Upper lobe of left lung (tissue), 6 donors: ENCODE results near the gene MIER3. TPM values are rescaled to one million over a fixed set of nuclear protein-coding genes. Genes with fewer than 3 reads are reported as not detected.
A peak's percentile ranks its signal among the peaks of the same experiment; 100 is the strongest.

Experiments used
- ATAC-seq, 2 donors: fragments of 200-7000 bp; cut with Tn5 transposase; one replicate each; pipeline ENCODE4 v1.9.1; 2022; ENCODE audit warnings: mild to moderate bottlenecking in 2 of 2, moderate library complexity in 2 of 2; ENCODE audit not compliant: low FRiP score in 2 of 2
- DNase-seq, 2 donors: peaks; one replicate each; pipeline ENCODE4 v3.0.0-alpha.2; 2019 to 2020
- H3K27ac ChIP-seq, 4 donors: fragments of 200-600 bp; sonication (generic); one replicate each; pipeline ENCODE4 v1.5.1; 2016 to 2019
- H3K27me3 ChIP-seq, 4 donors: fragments of 200-600 bp; sonication (generic); one replicate each; pipeline ENCODE4 v1.5.1; 2017 to 2019
- H3K36me3 ChIP-seq, 4 donors: fragments of 200-600 bp; sonication (generic); one replicate each; pipeline ENCODE4 v1.5.1; 2016 to 2019
- H3K4me1 ChIP-seq, 4 donors: fragments of 200-600 bp; sonication (generic); one replicate each; pipeline ENCODE4 v1.5.1; 2018 to 2019
- H3K4me3 ChIP-seq, 4 donors: fragments of 200-600 bp; sonication (generic); one replicate each; pipeline ENCODE4 v1.5.1; 2017 to 2019; ENCODE audit warnings: mild to moderate bottlenecking in 2 of 4, moderate library complexity in 1 of 4
- H3K9me3 ChIP-seq, 4 donors: fragments of 200-600 bp; sonication (generic); one replicate each; pipeline ENCODE4 v1.5.1; 2018 to 2019
- CTCF ChIP-seq, 6 experiments: fragments of 450-650 bp in 4 of 6; fragments of 200-600 bp in 2 of 6; sonication (generic) in 2 of 6; IDR thresholded peaks; one replicate each; pipeline ENCODE4 v1.5.1; 2016 to 2019; ENCODE audit warnings: antibody characterized with exemption in 6 of 6
- EP300 ChIP-seq, 4 donors: sonication (generic); formaldehyde crosslinking; IDR thresholded peaks; one replicate each; pipeline ENCODE4 v1.5.1; 2017; ENCODE audit warnings: antibody characterized with exemption in 4 of 4, control low read depth in 2 of 4
- POLR2A ChIP-seq, 4 donors: fragments of 450-650 bp; IDR thresholded peaks; one replicate each; pipeline ENCODE4 v1.5.1; 2016 to 2017; ENCODE audit warnings: antibody characterized with exemption in 4 of 4, mild to moderate bottlenecking in 2 of 4
- POLR2AphosphoS5 ChIP-seq, 2 donors: sonication (generic); formaldehyde crosslinking; IDR thresholded peaks; one replicate each; pipeline ENCODE4 v1.5.1; 2017; ENCODE audit warnings: antibody characterized with exemption in 2 of 2
- WGBS, 2 donors: methylation state at CpG; one replicate each; pipeline ENCODE4 v1.1.5; 2017 to 2018; 5-methylcytosine and 5-hydroxymethylcytosine counted together
- total RNA-seq, 6 donors: library from RNA; depleted of rRNA in 4 of 6; stranded (reverse); fragments of >200 nt in 4 of 6; gene quantifications; one replicate each; pipeline versions ENCODE4 v1.1.0 to v1.2.1, GENCODE V29; 2016 to 2021
- donor health status: DM: no; HTN: no; CAD: no; lungs with moderate emphysema.
- donor health status: DM: no; HTN: yes; CAD: no; lungs with severe emphysema.

The MIER3 gene
- total RNA-seq, 6 donors from 2014 or later: 11.3 to 20.5 (median 12.6) TPM

DNA sequence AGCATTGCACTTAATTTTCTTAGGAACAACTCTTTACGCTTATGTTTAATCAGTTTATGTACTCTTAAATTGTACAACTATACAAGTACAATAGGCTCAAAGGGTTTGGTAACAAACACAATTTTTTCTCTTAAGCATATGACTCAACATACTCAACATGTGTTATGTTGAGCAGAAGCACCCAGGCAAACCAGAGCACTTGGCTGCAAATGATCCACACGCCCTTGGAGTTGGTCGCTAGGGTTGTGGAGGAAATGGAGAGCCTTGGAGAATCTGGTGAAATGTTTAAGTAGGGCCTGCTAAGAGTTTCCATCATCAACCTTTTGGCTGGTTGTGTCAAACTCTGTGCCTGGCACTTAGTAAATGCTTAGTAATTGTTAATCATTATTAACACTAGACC is 25.1 kb upstream of the MIER3 start:
- Histone ChIP-seq H3K4me1 (no peaks in the 10 kb centered on the region), H3K27ac (no peak overlapping the region), H3K27me3 (no peaks in the 10 kb centered on the region), H3K36me3 (no peaks in the 10 kb centered on the region), H3K4me3 (no peak overlapping the region), H3K9me3 (no peaks in the 10 kb centered on the region)
- 73 to 86% methylated on average over 3 of the region's 3 CpGs for WGBS, 2 donors
- peak in 1 of 2 donors; percentile 33 for DNase-seq
- ATAC-seq: peak in 1 of 2 donors; percentile 44
- TF ChIP-seq CTCF (IDR thresholded peaks at IDR 0.05): no peak

DNA sequence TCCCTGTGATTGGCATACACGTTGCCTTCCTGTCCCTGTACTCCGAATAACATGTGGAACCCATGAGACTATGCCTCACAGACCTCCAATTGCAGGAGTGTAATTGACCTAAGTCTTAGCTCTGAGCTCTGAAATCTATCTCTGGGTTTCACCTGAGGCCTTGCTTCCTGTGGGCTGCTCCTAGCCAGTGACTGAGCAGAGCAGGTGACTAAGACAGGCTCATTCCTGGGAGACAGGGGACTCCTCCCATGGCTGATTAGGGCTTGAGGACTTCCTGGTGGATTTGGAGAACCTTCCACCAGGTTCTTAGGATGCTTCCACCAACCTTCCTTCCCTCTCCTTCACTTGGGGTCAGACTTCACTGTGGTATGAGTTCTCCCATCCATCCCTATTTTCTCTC is 22.3 kb upstream of the MIER3 start:
- WGBS, 2 donors: 84 to 91% methylated on average over 2 of the region's 2 CpGs
- Histone ChIP-seq H3K36me3 (no peaks in the 10 kb centered on the region), H3K4me1 (no peaks in the 10 kb centered on the region), H3K4me3 (no peak overlapping the region), H3K27ac (no peak overlapping the region), H3K27me3 (no peaks in the 10 kb centered on the region), H3K9me3 (no peaks in the 10 kb centered on the region)
- no peak for DNase-seq
- no peak for TF ChIP-seq POLR2AphosphoS5 (IDR thresholded peaks at IDR 0.05)
- TF ChIP-seq EP300 (IDR thresholded peaks at IDR 0.05): no peak
- TF ChIP-seq POLR2A (IDR thresholded peaks at IDR 0.05): no peak
- no peak for TF ChIP-seq CTCF (IDR thresholded peaks at IDR 0.05)
- ATAC-seq: no peak

DNA sequence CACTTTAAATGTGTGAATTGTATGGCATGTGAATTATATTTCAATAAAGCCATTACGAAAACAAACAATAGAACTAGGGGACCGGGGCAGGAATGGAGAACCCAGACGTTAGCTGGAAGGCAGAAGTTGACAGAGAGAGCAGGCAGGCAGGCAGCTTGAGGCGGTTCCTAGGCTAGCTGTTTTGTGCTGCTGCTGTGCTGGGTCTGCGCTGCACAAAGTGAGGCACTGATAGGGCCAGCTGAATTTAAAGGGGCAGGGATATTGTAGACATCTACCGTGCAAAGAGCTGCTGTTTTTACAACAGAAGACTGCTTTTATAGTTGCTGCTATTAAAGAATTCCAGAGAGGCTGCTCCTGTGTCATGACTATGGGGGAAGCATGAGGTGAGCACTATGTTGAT is 21.6 kb upstream of the MIER3 start:
- no peak overlapping the region for H3K27ac ChIP-seq
- no peaks in the 10 kb centered on the region for H3K36me3 ChIP-seq
- no peak overlapping the region for H3K4me3 ChIP-seq
- no peak for TF ChIP-seq POLR2AphosphoS5 (IDR thresholded peaks at IDR 0.05)
- no peak for TF ChIP-seq CTCF (IDR thresholded peaks at IDR 0.05)
- TF ChIP-seq POLR2A (IDR thresholded peaks at IDR 0.05): no peak
- no peak for TF ChIP-seq EP300 (IDR thresholded peaks at IDR 0.05)
- WGBS, 2 donors: 66% methylated on average over 6 of the region's 6 CpGs
- H3K27me3 ChIP-seq: no peaks in the 10 kb centered on the region
- ATAC-seq (no peak), DNase-seq (no peak)
- H3K9me3 ChIP-seq: no peaks in the 10 kb centered on the region
- H3K4me1 ChIP-seq: no peaks in the 10 kb centered on the region

DNA sequence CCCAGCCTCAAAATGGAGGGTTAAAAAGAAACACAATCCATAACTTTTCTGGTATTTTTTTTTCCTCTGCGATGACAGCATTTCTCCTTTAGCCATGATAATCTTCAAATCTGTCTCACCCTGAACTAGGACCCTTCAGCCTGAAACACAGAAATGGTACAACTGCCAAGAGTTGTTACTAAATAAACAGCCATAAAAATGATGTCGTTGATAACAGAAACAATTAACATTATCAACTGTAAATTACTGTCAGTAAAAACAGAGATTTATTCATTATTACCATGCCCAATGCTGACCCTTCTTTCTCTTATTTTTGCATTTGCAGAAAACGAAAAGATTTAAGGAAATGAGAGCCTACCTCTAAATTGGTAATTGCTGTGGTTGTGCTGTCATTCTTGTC is 19.4 kb upstream of the MIER3 start:
- Histone ChIP-seq H3K27ac (no peak overlapping the region), H3K27me3 (no peaks in the 10 kb centered on the region), H3K4me1 (no peaks in the 10 kb centered on the region), H3K9me3 (no peaks in the 10 kb centered on the region), H3K36me3 (no peaks in the 10 kb centered on the region), H3K4me3 (no peak overlapping the region)
- WGBS, 2 donors: 46 to 52% methylated on average over 3 of the region's 3 CpGs
- TF ChIP-seq EP300 (IDR thresholded peaks at IDR 0.05) (no peak), CTCF (IDR thresholded peaks at IDR 0.05) (no peak), POLR2A (IDR thresholded peaks at IDR 0.05) (no peak), POLR2AphosphoS5 (IDR thresholded peaks at IDR 0.05) (no peak)
- DNase-seq (no peak), ATAC-seq (no peak)

- ATAC-seq (no peak), DNase-seq (no peak)
- Histone ChIP-seq H3K27ac (no peak overlapping the region), H3K27me3 (no peaks in the 10 kb centered on the region), H3K9me3 (no peaks in the 10 kb centered on the region), H3K4me3 (no peak overlapping the region), H3K4me1 (no peaks in the 10 kb centered on the region), H3K36me3 (no peaks in the 10 kb centered on the region)
- WGBS, 2 donors: 63 to 68% methylated on average over 2 of the region's 2 CpGs
- TF ChIP-seq POLR2AphosphoS5 (IDR thresholded peaks at IDR 0.05) (no peak), EP300 (IDR thresholded peaks at IDR 0.05) (no peak), POLR2A (IDR thresholded peaks at IDR 0.05) (no peak), CTCF (IDR thresholded peaks at IDR 0.05) (no peak)
Measured at GRCh38 chr5:56964173-56964572, 12.2 kb upstream of the MIER3 start.
